Esophagus (tissue), 2 donors: ENCODE data around the gene ZNF43. TPM values are rescaled to one million over a fixed set of nuclear protein-coding genes. Genes with fewer than 3 reads are reported as not detected.
"Not testable (repeated sequence)": the region's sequence is repeated elsewhere in the genome, so short reads cannot be mapped to it uniquely, and the experiment has no call there.

Source experiments
- H3K27ac ChIP-seq, 2 donors: one replicate each; pipeline ENCODE4 v1.5.1; 2013; ENCODE audit warnings: low read depth in 2 of 2, mild to moderate bottlenecking in 2 of 2, inconsistent platforms in 1 of 2, low read length in 1 of 2, moderate library complexity in 1 of 2
- H3K27me3 ChIP-seq, 2 donors: one replicate each; pipeline ENCODE4 v1.6.1; 2013; ENCODE audit warnings: low read length in 2 of 2, control low read depth in 1 of 2, mild to moderate bottlenecking in 1 of 2; ENCODE audit not compliant: insufficient read depth in 2 of 2, control insufficient read depth in 1 of 2
- H3K36me3 ChIP-seq, 2 donors: one replicate each; pipeline ENCODE4 v1.6.1; 2013; ENCODE audit warnings: low read length in 1 of 2; ENCODE audit not compliant: control insufficient read depth in 2 of 2, insufficient read depth in 2 of 2
- H3K4me1 ChIP-seq, 2 donors: one replicate each; pipeline ENCODE4 v1.6.1; 2013; ENCODE audit warnings: low read length in 1 of 2; ENCODE audit not compliant: control insufficient read depth in 2 of 2, insufficient read depth in 2 of 2
- H3K4me3 ChIP-seq, 2 donors: one replicate each; pipeline ENCODE4 v1.5.1; 2013; ENCODE audit warnings: low read length in 2 of 2, mild to moderate bottlenecking in 2 of 2, low read depth in 1 of 2, moderate library complexity in 1 of 2
- H3K9me3 ChIP-seq, 2 donors: one replicate each; pipeline ENCODE4 v1.6.1; 2013; ENCODE audit warnings: mild to moderate bottlenecking in 2 of 2, low read depth in 1 of 2, low read length in 1 of 2, moderate library complexity in 1 of 2; ENCODE audit not compliant: control insufficient read depth in 2 of 2, insufficient read depth in 1 of 2
- WGBS, 2 donors: extraction: QIAGEN DNeasy Blood & Tissue Kit; methylation state at CpG; one replicate each; pipeline ENCODE4 v1.1.7; 2013; 5-methylcytosine and 5-hydroxymethylcytosine counted together
- polyA plus RNA-seq, 2 donors: library from polyadenylated mRNA; stranded (reverse); fragments of 200-250 nt; gene quantifications; one replicate each; pipeline ENCODE4 v1.2.3, GENCODE V29; 2013
- donor health status: healthy with polysubstance abuse.
- donor health status: Bipolar disorder and iron deficiency.

Gene ZNF43
- polyA plus RNA-seq, 2 donors: 1.6 to 2.8 TPM

DNA sequence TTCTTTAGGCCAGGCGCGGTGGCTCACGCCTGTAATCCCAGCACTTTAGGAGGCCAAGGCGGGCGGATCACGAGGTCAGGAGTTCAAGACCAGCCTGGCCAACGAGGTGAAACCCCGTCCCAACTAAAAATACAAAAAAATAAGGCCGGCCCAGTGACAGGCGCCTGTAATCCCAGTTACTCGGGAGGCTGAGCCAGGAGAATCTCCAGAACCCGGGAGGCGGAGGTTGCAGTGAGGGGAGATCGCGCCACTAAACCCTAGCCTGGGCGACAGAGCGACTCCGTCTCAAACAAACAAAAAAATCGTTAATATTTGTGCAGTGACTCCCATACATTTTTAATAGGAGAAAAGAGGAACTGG is 69.3 kb downstream of the ZNF43 start:
- H3K4me1 ChIP-seq, H3K27me3 ChIP-seq, H3K36me3 ChIP-seq, H3K9me3 ChIP-seq: not testable (repeated sequence)
- Histone ChIP-seq H3K4me3 (peak overlapping the region; percentile 95 to 97), H3K27ac (peak overlapping the region; percentile 87 to 95)
- 1 to 2% methylated on average over 19 of the region's 19 CpGs for WGBS, 2 donors

DNA sequence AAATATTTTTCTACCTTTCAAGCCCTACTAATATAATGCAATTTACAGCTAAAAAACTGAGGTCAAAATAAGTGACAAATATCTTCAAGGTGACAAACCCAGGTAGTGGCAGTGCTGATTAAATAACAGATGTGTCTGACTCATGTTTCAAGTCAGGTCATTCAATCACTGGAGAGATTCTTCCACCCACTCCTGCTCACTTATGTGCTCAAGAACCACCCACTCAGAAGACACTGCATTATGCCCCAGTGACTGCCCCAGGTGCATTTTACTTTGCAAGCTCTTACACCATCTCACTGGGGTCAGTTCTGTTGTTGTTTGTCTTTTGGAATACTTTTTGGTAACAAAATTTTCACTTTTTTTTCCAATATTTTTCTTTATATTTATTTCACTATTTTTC is 70.8 kb downstream of the ZNF43 start:
- no peaks in the 10 kb centered on the region for H3K27me3 ChIP-seq
- no peaks in the 10 kb centered on the region for H3K36me3 ChIP-seq
- H3K4me1 ChIP-seq: no peaks in the 10 kb centered on the region
- H3K4me3 ChIP-seq: no peak overlapping the region
- H3K27ac ChIP-seq: no peak overlapping the region
- no peaks in the 10 kb centered on the region for H3K9me3 ChIP-seq

DNA sequence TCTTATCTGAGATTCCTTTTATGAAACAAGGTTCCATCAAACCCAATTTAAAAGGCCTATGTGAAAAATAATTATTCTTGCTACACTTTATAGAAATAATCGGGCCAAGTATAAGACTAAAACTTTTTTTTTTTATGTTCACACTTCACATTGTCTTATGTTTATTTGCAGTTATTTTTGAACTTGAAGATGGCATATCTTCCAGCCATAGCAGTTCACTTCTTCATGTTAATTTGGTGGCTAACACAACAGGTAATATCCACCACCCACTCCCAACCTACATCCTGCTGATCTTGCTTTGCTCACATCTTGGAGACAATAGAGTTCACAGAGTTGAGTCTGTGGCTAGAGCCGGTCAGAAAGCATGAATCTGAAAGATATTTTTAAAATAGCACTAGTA is 74.4 kb downstream of the ZNF43 start:
- H3K4me3 ChIP-seq, H3K4me1 ChIP-seq, H3K9me3 ChIP-seq, H3K36me3 ChIP-seq, H3K27ac ChIP-seq, H3K27me3 ChIP-seq: not testable (repeated sequence)
- 63 to 71% methylated on average over 2 of the region's 2 CpGs for WGBS, 2 donors

DNA sequence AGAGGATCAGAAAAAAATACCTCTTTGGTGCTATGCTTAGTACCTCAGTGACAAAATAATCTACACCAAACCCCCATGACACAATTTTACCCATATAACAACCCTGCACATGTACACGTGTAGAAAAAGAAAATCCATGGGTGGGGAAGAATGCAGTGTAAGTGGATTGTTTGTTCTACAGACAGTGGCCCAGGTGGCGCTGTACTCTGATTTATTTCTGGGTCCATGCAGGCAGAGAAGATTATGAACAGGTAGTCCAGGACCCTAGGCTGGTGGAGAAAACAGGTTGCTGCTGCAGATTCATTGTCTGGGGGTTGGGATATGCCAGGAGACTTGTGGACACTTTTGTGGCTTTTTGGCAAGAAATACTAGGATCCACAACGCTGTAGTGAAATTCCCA is 77.7 kb downstream of the ZNF43 start:
- no peak overlapping the region for H3K4me3 ChIP-seq
- H3K27ac ChIP-seq: no peak overlapping the region
- 92 to 96% methylated on average over 3 of the region's 3 CpGs for WGBS, 2 donors
- peaks cover 0 to 5% of the 10 kb centered on the region in 2 donors for H3K36me3 ChIP-seq
- H3K27me3 ChIP-seq: no peaks in the 10 kb centered on the region
- no peaks in the 10 kb centered on the region for H3K9me3 ChIP-seq
- no peaks in the 10 kb centered on the region for H3K4me1 ChIP-seq

DNA sequence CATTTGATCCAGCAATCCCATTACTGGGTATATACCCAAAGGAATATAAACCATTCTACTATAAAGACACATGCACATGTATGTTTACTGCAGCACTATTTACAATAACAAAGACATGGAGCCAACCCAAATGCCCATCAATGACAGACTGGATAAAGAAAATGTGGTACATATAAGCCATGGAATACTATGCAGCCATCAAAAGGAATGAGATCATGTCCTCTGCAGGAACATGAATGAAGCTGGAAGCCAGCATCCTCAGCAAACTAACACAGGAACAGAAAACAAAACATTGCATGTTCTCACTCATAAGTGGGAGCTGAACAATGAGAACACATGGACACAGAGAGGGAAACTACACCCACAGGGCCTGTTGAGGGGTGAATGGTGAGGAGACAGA is 80.4 kb downstream of the ZNF43 start:
- not testable (repeated sequence) for H3K9me3 ChIP-seq, H3K4me1 ChIP-seq, H3K4me3 ChIP-seq, H3K27me3 ChIP-seq, H3K27ac ChIP-seq
- peaks cover 0 to 15% of the 10 kb centered on the region in 2 donors for H3K36me3 ChIP-seq

Other genes with a start within 250 kb of the ZNF43 start
- gene ZNF100, start 68.6 kb downstream of the ZNF43 start, polyA plus RNA-seq: 1 to 10 TPM in 1 of 2 donors, under 1 TPM in 1; 0.87 to 1.4 TPM
- gene ZNF208, start 174.8 kb upstream of the ZNF43 start, polyA plus RNA-seq: under 1 TPM; 0.29 to 0.44 TPM
- under 1 TPM; 0.36 to 0.73 TPM for gene ZNF257, start 216.3 kb upstream of the ZNF43 start, polyA plus RNA-seq